ENCODE measurements around the gene SLC51B. TPM values are rescaled to one million over a fixed set of nuclear protein-coding genes. Genes with fewer than 3 reads are reported as not detected.

The SLC51B gene
- total and polyA plus RNA-seq, 10 of the 15 experiments (the other 5 are each of a cell fraction or from before 2014, with no cell fraction given), result 0.05 to 0.17 (median 0.13) TPM; not detected in 7

- TF ChIP-seq CREM (IDR thresholded peaks at IDR 0.05; ENCODE audit: low read depth) (peak; percentile 24; the same call in 1 of the 2 replicates), POLR2A (IDR thresholded peaks at IDR 0.05; ENCODE audit: low read depth, low read length) (no peak), ZNF207 (IDR thresholded peaks at IDR 0.05; ENCODE audit: borderline replicate concordance) (peak; percentile 54; the same call in 1 of the 2 replicates), RFX5 (IDR thresholded peaks at IDR 0.05; ENCODE audit: low read depth, low read length) (peak; percentile 97), ZNF622 (IDR thresholded peaks at IDR 0.05) (no peak), SP1 (IDR thresholded peaks at IDR 0.05; ENCODE audit: low read depth, low read length) (peak; percentile 90), MAX (IDR thresholded peaks at IDR 0.05; ENCODE audit: low read depth, low read length) (peak; percentile 83), CBX5 (IDR thresholded peaks at IDR 0.05; ENCODE audit: low read depth) (no peak), RAD21 (IDR thresholded peaks at IDR 0.05; ENCODE audit: insufficient read depth, low read depth, low read length) (no peak), NFIC (IDR thresholded peaks at IDR 0.05; ENCODE audit: low read depth, low read length) (no peak), FOS (IDR thresholded peaks at IDR 0.05; ENCODE audit: borderline replicate concordance, extremely low read depth, insufficient read length) (peak; percentile 71), SMAD1 (IDR thresholded peaks at IDR 0.05; ENCODE audit: low read depth, partially characterized antibody) (no peak), ZNF592 (IDR thresholded peaks at IDR 0.05) (no peak), KDM1A (IDR thresholded peaks at IDR 0.05; ENCODE audit: borderline replicate concordance) (no peak), NFYB (IDR thresholded peaks at IDR 0.05; ENCODE audit: insufficient read depth, low read depth, low read length) (peak; percentile 98), ZNF384 (IDR thresholded peaks at IDR 0.05; ENCODE audit: borderline replicate concordance, low read depth, low read length) (no peak), SIN3A (IDR thresholded peaks at IDR 0.05; ENCODE audit: low read depth, low read length) (no peak), MTA3 (IDR thresholded peaks at IDR 0.05; ENCODE audit: borderline replicate concordance, low read length) (no peak), ZSCAN29 (IDR thresholded peaks at IDR 0.05) (no peak), SIX5 (IDR thresholded peaks at IDR 0.05; ENCODE audit: low read depth, low read length, severe bottlenecking) (no peak), REST (IDR thresholded peaks at IDR 0.05; ENCODE audit: low read depth, low read length) (no peak), PBX3 (IDR thresholded peaks at IDR 0.05; ENCODE audit: insufficient replicate concordance, low read depth, low read length) (peak; percentile 66)
Observed at GRCh38 chr15:65049418-65049840, 4.2 kb downstream of the SLC51B start (continued).
